Right kidney (tissue), 1 donor: ENCODE results near the gene RAB11FIP3.
A peak's percentile ranks its signal among the peaks of the same experiment; 100 is the strongest.
"Not testable (repeated sequence)": the region's sequence is repeated elsewhere in the genome, so short reads cannot be mapped to it uniquely, and the experiment has no call there.

ENCODE experiments used
- DNase-seq: peaks from one replicate; pipeline ENCODE4 v3.0.0-alpha.2; 2016

RAB11FIP3 gene

DNA sequence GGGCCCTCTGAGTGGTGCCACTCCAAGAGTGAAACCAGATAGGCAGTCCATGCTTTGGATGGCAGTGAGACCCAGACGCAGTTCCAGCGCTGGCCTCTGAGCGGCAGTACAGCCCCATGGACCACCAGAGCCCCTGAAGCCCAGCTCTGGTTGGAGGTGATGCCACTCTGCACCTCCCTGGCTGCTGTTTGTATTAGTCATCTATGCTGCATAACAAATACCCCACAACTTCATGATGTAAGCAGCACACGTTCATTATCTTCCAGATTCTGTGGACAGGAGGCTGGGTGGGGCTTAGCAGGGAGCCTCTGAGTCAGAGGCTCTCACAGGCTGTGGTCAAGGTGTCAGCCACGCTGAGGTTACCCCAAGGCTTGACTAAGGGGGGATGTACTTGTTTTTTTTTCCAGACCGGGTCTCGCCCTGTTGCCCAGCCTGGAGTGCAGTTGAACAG is 33.5 kb upstream of the RAB11FIP3 start:
- DNase-seq: no peak

- DNase-seq: no peak
Measured at GRCh38 chr16:392450-393030, 32.9 kb upstream of the RAB11FIP3 start.

- no peak for DNase-seq
Measured at GRCh38 chr16:396199-396598, 29.2 kb upstream of the RAB11FIP3 start.

GRCh38 chr16:396605-397004 is 28.8 kb upstream of the RAB11FIP3 start:
- DNase-seq: peak; percentile 65

GRCh38 chr16:397135-397661 is 28.3 kb upstream of the RAB11FIP3 start, which contains the start of gene NME4:
Gene NME4, plus strand, starts transcription at chr16:397199. Its CDS starts 24 bp downstream, at chr16:397223.
- peak; percentile 80 for DNase-seq

- DNase-seq: peak; percentile 73
Measured at GRCh38 chr16:397736-398332, 27.6 kb upstream of the RAB11FIP3 start.

GRCh38 chr16:398561-399339 is 26.7 kb upstream of the RAB11FIP3 start:
- no peak for DNase-seq

GRCh38 chr16:399340-400019 is 26.0 kb upstream of the RAB11FIP3 start:
- DNase-seq: no peak

DNA sequence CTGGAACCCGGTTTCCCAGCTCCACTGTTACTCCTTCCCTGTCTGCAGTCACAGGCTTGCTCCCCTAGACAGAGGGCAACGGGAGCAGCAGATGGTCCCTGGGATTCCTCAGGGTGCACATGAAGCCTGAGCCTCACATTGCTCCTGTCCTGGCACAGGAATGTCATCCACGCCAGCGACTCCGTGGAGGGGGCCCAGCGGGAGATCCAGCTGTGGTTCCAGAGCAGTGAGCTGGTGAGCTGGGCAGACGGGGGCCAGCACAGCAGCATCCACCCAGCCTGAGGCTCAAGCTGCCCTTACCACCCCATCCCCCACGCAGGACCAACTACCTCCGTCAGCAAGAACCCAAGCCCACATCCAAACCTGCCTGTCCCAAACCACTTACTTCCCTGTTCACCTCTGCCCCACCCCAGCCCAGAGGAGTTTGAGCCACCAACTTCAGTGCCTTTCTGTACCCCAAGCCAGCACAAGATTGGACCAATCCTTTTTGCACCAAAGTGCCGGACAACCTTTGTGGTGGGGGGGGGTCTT is 25.3 kb upstream of the RAB11FIP3 start:
- DNase-seq: no peak

- DNase-seq: peak; percentile 95
Measured at GRCh38 chr16:401468-402348, 23.7 kb upstream of the RAB11FIP3 start, which contains the start of gene DECR2. Gene DECR2, plus strand, starts transcription at chr16:401885. Its CDS starts 79 bp downstream, at chr16:401964.

GRCh38 chr16:404971-405486 is 20.4 kb upstream of the RAB11FIP3 start:
- DNase-seq: no peak

GRCh38 chr16:405548-406506 is 19.6 kb upstream of the RAB11FIP3 start:
- DNase-seq: no peak

- DNase-seq: no peak
Measured at GRCh38 chr16:407253-407652, 18.2 kb upstream of the RAB11FIP3 start.

DNA sequence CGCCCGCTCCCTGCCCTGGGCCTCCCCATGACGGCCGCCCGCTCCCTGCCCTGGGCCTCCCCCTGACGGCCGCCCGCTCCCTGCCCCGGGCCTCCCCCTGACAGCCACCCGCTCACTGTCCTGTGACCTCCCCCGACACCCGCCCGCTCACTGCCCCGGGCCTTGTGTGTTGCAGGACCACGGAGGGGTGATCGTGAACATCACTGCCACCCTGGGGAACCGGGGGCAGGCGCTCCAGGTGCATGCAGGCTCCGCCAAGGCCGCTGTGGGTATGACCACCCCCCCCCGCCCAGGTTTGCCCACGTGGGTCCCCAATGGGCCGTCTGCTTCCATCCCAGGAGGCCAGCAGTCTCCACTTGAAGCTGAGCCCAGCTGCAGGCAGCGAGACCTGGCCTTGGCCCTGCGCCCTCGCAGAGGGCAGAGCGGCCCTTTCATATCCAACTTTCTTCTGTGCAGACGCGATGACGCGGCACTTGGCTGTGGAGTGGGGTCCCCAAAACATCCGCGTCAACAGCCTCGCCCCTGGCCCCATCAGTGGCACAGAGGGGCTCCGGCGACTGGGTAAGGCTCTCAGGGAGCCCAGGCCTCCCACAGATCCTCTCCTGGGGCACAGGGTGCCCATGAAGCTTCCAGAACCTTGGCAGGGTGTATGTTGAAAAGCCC is 14.8 kb upstream of the RAB11FIP3 start:
- DNase-seq: no peak

- no peak for DNase-seq
Measured at GRCh38 chr16:411576-412265, 13.7 kb upstream of the RAB11FIP3 start.

DNA sequence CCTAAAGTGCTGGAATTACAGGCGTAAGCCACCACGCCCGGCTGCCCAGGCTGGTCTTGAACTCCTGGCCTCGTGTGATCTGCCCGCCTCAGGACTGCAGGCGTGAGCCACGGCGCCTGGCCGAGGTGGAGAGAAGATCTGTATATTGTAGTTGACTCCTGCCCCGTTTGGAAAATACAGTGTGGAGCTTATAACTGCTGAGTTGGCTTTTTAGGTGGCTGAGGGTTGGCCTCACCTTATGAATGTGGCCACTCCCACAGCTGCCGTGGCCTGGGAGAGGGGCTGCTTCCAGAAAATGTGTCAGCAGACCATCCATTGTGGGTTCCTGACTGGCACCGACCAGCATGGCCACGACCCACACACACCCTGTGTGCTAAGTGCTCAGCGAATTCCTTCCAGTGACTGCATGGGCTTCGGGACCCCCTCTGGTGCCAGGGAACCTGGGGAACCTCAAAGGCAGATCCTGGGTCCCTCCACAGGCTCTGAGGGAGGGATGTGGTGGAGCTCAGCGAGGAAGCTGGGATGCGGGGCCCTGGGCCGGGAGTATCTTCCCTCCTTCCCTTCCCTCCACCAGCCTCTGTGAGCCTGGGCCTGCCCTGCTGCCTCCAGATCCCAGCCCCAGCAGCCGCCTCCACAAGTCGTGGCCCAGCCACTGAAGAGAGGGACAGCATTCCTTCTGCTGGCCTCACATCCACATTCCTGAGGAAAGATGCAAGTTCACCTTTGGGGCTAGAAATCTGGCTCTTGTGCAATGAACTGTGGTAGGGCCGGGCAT is 10.9 kb upstream of the RAB11FIP3 start:
- DNase-seq: no peak

DNA sequence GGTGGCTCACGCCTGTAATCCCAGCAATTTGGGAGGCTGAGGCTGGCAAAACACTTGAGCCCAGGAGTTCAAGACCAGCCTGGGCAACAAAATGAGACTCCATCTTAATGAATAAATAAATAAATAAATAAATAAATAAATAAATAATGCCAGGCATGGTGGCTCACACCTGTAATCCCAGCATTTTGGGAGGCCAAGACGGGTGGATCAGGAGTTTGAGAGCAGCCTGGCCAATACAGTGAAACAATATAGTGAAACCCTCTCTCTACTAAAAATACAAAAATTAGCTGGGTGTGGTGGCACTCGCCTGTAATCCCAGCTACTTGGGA is 10.3 kb upstream of the RAB11FIP3 start:
- not testable (repeated sequence) for DNase-seq

DNA sequence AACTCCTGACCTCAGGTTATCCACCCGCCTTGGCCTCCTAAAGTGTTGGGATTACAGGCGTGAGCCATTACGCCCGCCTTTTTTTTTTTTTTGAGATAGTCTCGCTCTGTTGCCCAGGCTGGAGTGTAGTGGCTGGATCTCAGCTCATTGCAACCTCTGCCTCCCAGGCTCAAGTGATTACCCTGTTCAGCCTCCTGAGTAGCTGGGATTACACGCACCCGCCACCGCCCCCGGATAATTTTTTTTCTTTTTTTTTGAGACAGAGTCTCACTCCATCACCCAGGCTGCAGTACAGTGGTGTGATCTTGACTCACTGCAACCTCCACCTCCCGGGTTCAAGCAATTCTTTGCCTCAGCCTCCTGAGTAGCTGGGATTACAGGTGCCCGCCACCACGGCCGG is 3.3 kb upstream of the RAB11FIP3 start:
- not testable (repeated sequence) for DNase-seq
